22Rv1 (cell line): ENCODE data around the gene DMBT1.

Experiments
- CTCF ChIP-seq: fragments of 450-650 bp; IDR thresholded peaks from 2 replicates; pipeline ENCODE4 v1.5.1; 2017; ENCODE audit warnings: mild to moderate bottlenecking
- ZFX ChIP-seq: fragments of 450-650 bp; IDR thresholded peaks from 2 replicates; pipeline ENCODE4 v1.6.1; 2017; ENCODE audit warnings: antibody characterized with exemption, borderline replicate concordance

- TF ChIP-seq CTCF (no peak), ZFX (no peak)
Observed at GRCh38 chr10:122560279-122560804, at the start of gene DMBT1.
